Activated CD4-positive, alpha-beta T cell treated with anti-CD3 and anti-CD28 coated beads, Interleukin-2, amount 10 ng/mL, durations not matched to agents 24 days and 14 days (primary cell): ENCODE data around the gene SPATS1. TPM values are rescaled to one million over a fixed set of nuclear protein-coding genes. Genes with fewer than 3 reads are reported as not detected.

Experiments
- DNase-seq: peaks from one replicate; pipeline ENCODE4 v3.0.0; 2022
- H3K27ac Mint-ChIP-seq: one replicate; pipeline ENCODE4 v1.8.0; 2022; ENCODE audit warnings: mild to moderate bottlenecking, mixed read lengths
- H3K27me3 Mint-ChIP-seq: one replicate; pipeline ENCODE4 v1.8.0; 2022; ENCODE audit warnings: mixed read lengths
- H3K36me3 Mint-ChIP-seq: one replicate; pipeline ENCODE4 v1.8.0; 2022; ENCODE audit warnings: low read depth, mild to moderate bottlenecking, mixed read lengths
- H3K4me1 Mint-ChIP-seq: one replicate; pipeline ENCODE4 v1.8.0; 2021; ENCODE audit warnings: mixed read lengths
- H3K4me3 Mint-ChIP-seq: one replicate; pipeline ENCODE4 v1.8.0; 2022; ENCODE audit warnings: mild to moderate bottlenecking, moderate library complexity, mixed read lengths
- H3K9me3 Mint-ChIP-seq: one replicate; pipeline ENCODE4 v1.8.0; 2021; ENCODE audit warnings: mixed read lengths
- intact Hi-C: fragments of 100-400 bp; cut with micrococcal nuclease; formaldehyde crosslinking; loops from one replicate; pipeline ENCODE4 v1.15.1; 2023
- total RNA-seq: library from RNA; stranded (reverse); gene quantifications from 2 replicates; pipeline ENCODE4 v1.2.3, GENCODE V29; 2022

SPATS1 gene
- total RNA-seq: not detected in 2 replicates

GRCh38 chr6:44342489-44342888 lies at the start of gene SPATS1:
TSS of gene SPATS1 (plus strand) at chr6:44342650. CDS start at chr6:44343096, 446 bp downstream.
- peaks cover 51% of the 10 kb centered on the region for H3K27me3 Mint-ChIP-seq
- intact Hi-C loops: no loop called here
- H3K4me1 Mint-ChIP-seq: no peaks in the 10 kb centered on the region
- no peak within 1 kb of the TSS for H3K4me3 Mint-ChIP-seq
- DNase-seq: no peak
- no peaks in the 10 kb centered on the region for H3K9me3 Mint-ChIP-seq
- no peaks in the 10 kb centered on the region for H3K36me3 Mint-ChIP-seq
- H3K27ac Mint-ChIP-seq: no peak within 1 kb of the TSS

DNA sequence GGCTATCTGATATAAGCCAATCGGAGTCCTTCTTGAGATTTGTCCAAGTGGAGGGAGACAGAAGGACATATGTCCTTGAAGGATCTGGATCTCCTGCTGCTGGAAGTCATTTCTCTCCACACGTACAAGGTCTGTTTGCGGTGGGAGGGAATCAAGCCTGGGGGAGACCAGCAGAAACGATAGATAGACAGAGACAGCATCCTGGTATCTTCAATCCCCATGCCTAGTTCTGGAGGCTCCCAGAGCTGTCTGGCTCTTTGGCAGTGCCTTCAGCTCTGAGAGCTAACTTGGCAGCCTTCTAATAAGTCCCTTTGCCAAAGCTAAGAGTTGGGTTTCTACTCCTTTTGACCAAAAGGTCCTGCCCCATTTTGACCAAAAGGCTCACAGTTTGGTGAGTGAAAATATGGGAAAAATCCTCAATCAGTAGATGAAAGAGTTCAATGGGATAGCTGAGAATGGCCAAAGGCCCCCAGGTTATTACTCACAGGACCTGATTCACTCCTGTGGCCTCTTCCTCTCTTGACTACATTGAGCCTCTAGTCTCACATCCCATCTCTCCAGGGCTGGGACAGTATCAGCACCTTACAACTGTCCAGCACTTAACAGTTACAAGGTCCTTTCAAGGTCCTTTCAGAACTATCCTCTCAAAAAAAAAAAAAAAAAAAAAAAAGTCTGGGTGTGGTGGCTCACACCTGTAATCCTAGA lies 49.6 kb upstream of the SPATS1 start:
- peaks cover 2% of the 10 kb centered on the region for H3K4me1 Mint-ChIP-seq
- no peak overlapping the region for H3K27ac Mint-ChIP-seq
- intact Hi-C loops: no loop called here
- H3K9me3 Mint-ChIP-seq: no peaks in the 10 kb centered on the region
- H3K36me3 Mint-ChIP-seq: no peaks in the 10 kb centered on the region
- DNase-seq: no peak
- H3K4me3 Mint-ChIP-seq: no peak overlapping the region
- peaks cover 60% of the 10 kb centered on the region for H3K27me3 Mint-ChIP-seq

- peaks cover 62% of the 10 kb centered on the region for H3K27me3 Mint-ChIP-seq
- no peak for DNase-seq
These were observed 47.3 kb upstream of the SPATS1 start for GRCh38 chr6:44294832-44295791.

DNA sequence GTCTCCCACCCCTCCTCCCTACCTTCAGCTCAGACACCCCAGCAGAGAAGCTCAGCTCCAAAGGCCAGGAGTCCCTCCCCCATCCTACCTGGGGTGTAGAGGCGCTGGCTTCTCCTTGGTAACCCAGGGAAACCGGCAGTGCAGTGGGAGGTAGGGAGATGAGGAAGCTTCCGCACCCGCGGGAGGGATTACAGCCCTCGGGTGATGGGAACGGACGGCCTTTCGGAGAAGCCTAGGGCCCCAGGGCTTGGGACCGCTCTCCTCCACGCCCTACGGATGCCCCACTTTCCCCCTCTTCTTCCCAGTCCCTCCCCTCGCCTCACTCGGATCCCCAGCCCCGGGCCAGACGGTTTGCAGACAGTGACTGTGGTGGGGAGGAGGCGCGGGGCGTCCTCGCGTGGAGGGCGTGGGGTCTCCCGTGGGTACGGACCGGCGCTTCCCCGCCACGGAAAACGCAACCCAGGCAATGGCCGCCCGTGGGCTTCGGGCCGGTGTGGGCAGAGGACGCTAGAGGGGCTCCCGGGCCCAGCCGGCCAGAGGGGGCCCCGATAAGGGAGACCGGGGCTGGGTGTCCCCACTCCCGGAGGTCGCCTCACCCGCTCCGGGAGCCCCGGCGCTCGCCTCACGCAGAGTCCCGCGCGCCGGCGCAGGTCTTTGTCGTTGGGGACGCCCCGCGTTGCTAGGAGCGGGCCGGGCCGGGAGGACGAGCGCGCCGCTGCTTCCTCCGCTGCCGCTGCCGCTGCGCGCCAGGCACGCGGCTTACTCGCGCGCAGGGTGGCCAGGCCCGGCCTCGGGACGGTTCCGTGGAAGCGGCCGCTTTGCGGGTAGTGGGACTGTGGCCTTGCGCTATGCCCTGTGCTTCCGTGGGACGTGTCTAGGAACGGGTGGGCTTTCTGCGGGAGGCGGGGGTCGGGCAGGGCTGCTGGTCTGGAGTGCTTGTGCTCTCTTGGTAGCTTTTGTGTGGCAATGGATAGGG lies 45.1 kb upstream of the SPATS1 start:
- DNase-seq: peak; percentile 85
- Mint-ChIP-seq H3K4me3 (peak overlapping the region; percentile 66), H3K4me1 (peaks cover 3% of the 10 kb centered on the region), H3K27me3 (peaks cover 46% of the 10 kb centered on the region), H3K36me3 (peaks cover 27% of the 10 kb centered on the region), H3K9me3 (no peaks in the 10 kb centered on the region), H3K27ac (no peak overlapping the region)
- intact Hi-C loops: no loop called here

More at GRCh38 chr6:44294832-44295791, 47.3 kb upstream of the SPATS1 start:
- H3K36me3 Mint-ChIP-seq: peaks cover 9% of the 10 kb centered on the region
- peaks cover 3% of the 10 kb centered on the region for H3K4me1 Mint-ChIP-seq
- H3K9me3 Mint-ChIP-seq: no peaks in the 10 kb centered on the region
- no peak overlapping the region for H3K27ac Mint-ChIP-seq
- intact Hi-C loops: no loop called here
- no peak overlapping the region for H3K4me3 Mint-ChIP-seq

DNA sequence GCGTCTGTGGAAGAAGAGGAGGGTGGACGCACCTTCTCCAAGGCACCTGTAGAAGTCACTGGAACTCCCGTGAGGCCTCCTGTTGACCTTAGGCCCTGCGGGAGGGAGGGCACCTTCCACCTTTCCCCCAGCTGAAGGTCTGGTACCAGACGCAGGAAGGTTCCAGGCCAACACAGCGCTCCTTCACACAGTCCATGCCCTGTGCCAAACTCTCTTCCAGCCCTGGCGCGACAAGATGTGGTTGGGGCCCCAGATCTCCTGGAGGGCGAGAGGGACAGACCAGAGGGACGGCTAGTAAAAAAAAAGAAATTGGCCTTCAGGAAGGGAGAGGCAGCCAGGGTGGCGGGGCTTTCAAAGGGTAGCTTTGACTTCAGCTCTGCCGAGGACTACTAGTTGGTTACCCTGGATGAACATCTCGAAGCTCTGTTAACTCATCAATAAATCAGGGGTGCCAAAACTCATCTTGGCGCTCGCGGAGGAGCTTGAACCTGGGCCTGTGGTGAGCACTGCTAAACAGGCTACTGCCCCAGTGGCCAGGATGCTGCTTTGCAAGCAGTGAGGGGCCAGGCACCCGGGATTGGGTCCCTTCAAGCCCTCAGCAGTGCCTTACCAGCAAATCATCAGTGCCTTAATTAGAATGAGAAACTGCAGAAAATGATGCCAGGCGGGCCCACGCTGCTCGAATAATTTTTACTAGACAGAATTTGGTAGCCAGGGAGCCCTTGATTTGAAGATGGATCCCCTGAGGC lies 44.2 kb upstream of the SPATS1 start:
- no peak for DNase-seq
- H3K36me3 Mint-ChIP-seq: peaks cover 32% of the 10 kb centered on the region
- peak overlapping the region; percentile 66 for H3K4me3 Mint-ChIP-seq
- intact Hi-C loops: no loop called here
- H3K27ac Mint-ChIP-seq: no peak overlapping the region
- H3K9me3 Mint-ChIP-seq: no peaks in the 10 kb centered on the region
- peaks cover 3% of the 10 kb centered on the region for H3K4me1 Mint-ChIP-seq
- peaks cover 43% of the 10 kb centered on the region for H3K27me3 Mint-ChIP-seq

GRCh38 chr6:44298864-44299263 lies 43.6 kb upstream of the SPATS1 start:
- Mint-ChIP-seq H3K4me3 (no peak overlapping the region), H3K27ac (no peak overlapping the region), H3K9me3 (no peaks in the 10 kb centered on the region), H3K4me1 (peaks cover 3% of the 10 kb centered on the region), H3K36me3 (peaks cover 36% of the 10 kb centered on the region), H3K27me3 (peaks cover 39% of the 10 kb centered on the region)
- intact Hi-C loops: no loop called here
- DNase-seq: no peak

DNA sequence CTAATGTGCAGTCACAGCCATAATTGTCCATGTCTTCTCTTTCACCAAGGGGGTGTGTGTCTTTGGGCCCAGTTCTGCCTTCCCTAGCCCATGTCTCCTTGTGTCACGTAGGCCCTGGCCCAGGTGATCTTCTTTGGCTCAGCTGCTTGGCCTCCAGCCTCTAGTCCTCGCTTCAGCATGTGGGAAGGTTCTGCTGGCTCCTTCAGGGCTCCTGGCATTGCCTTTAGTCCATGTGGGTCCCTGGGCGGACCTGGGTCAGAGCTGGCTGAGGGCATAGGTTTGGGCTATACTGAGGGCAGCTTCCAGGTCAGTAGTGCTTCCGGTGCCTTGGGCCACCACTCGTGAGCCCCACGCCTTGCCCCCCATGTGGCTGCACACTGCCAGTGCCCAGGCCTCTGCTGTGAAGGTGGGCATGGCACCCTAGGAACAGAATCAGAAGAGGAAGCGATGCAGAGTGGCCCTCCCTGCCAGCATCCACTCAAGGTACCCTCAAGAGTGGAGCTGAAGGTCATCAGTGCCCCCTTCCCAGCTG lies 42.1 kb upstream of the SPATS1 start:
- H3K9me3 Mint-ChIP-seq: no peaks in the 10 kb centered on the region

DNA sequence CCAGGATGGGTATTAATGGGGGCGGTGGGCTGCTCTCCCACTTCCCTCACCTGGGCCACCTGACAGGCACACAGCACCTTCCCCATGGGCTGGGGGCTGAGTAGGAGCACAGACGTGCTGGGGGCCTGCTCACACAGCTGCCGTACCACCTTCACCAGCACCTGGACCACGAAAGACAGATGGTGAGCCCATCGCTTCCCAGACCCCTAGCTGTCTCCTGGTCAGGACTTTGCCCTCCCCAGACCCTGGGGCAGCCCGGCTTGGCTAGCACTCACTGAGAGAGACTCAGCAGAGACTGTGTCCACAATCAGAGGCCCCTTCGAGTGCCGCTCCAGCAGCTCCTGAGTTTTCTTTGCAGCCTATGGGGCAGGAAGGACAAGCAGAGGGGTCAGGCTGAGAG lies 41.3 kb upstream of the SPATS1 start:
- Mint-ChIP-seq H3K36me3 (peaks cover 45% of the 10 kb centered on the region), H3K4me3 (no peak overlapping the region), H3K27me3 (peaks cover 24% of the 10 kb centered on the region), H3K27ac (no peak overlapping the region), H3K9me3 (no peaks in the 10 kb centered on the region), H3K4me1 (peaks cover 3% of the 10 kb centered on the region)
- DNase-seq: no peak
- intact Hi-C loops: no loop called here

More for the DNA sequence above, 42.1 kb upstream of the SPATS1 start:
- intact Hi-C loops: no loop called here
- DNase-seq: no peak
- Mint-ChIP-seq H3K36me3 (peaks cover 42% of the 10 kb centered on the region), H3K4me1 (peaks cover 3% of the 10 kb centered on the region), H3K27ac (no peak overlapping the region), H3K4me3 (no peak overlapping the region), H3K27me3 (peaks cover 30% of the 10 kb centered on the region)

DNA sequence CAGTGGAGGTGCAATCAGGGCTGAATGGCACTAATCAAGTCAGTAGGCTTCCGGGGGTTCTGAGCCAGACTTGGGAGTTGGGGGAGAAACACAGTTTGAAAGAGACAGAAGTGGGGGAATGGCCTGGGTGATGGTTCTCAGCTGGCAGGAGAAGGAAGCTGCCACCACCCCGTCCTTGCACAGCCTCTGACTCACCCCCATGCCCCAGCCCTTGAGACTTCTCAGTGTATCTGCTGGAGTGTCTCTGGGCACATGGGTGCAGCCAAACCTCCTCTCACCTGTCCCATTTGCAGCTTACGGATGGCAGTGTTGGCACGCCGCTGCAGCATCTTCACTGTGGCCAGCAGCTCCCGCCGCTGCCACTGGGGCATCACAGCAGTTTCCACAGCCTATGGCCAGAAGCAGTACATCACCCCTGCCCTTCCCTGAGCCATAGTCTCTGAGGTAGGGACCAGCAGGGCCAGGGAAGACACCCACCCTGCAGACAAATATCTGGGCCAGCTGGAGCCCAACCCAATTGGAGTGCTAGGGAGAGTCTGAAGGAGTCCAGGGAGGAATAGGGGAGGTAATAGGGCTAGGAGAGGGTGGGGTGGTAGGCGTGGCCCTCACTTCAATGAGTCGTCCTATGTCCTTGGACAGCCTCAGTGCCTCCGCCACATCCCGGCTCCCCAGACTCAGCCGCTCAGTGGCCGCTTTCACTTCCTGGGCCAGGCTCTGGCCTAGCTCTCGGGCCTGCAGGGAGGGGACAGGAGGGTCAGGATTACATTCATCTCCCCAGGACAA lies 40.5 kb upstream of the SPATS1 start:
- Mint-ChIP-seq H3K27ac (no peak overlapping the region), H3K9me3 (no peaks in the 10 kb centered on the region), H3K27me3 (peaks cover 15% of the 10 kb centered on the region), H3K4me3 (no peak overlapping the region), H3K36me3 (peaks cover 45% of the 10 kb centered on the region), H3K4me1 (peaks cover 3% of the 10 kb centered on the region)
- no peak for DNase-seq
- intact Hi-C loops: no loop called here

GRCh38 chr6:44302856-44303255 lies 39.6 kb upstream of the SPATS1 start:
- peaks cover 48% of the 10 kb centered on the region for H3K36me3 Mint-ChIP-seq
- no peak overlapping the region for H3K4me3 Mint-ChIP-seq
- intact Hi-C loops: no loop called here
- H3K27ac Mint-ChIP-seq: no peak overlapping the region
- no peak for DNase-seq
- peaks cover 11% of the 10 kb centered on the region for H3K27me3 Mint-ChIP-seq
- peaks cover under 1% of the 10 kb centered on the region for H3K4me1 Mint-ChIP-seq
- H3K9me3 Mint-ChIP-seq: no peaks in the 10 kb centered on the region

- no peak overlapping the region for H3K4me3 Mint-ChIP-seq
- no peaks in the 10 kb centered on the region for H3K4me1 Mint-ChIP-seq
- peaks cover 55% of the 10 kb centered on the region for H3K36me3 Mint-ChIP-seq
- DNase-seq: no peak
- intact Hi-C loops: loop anchor here (1.0 kb wide), 1 partner anchor 36 kb away; no protein-coding TSS in a partner anchor
- H3K27ac Mint-ChIP-seq: no peak overlapping the region
- no peaks in the 10 kb centered on the region for H3K9me3 Mint-ChIP-seq
- H3K27me3 Mint-ChIP-seq: peaks cover 3% of the 10 kb centered on the region
These were observed 38.6 kb upstream of the SPATS1 start for GRCh38 chr6:44303842-44304241.
